GM23248 (cell line): Measurements from ENCODE around the gene KIF17. TPM values are rescaled to one million over a fixed set of nuclear protein-coding genes. Genes with fewer than 3 reads are reported as not detected.
A peak's percentile ranks its signal among the peaks of the same experiment; 100 is the strongest.

Experiments
- DNase-seq: peaks from one replicate; pipeline ENCODE4 v3.0.0-alpha.2; 2015
- H2AFZ ChIP-seq: fragments of 200-600 bp; sonication (generic); 2 replicates; pipeline ENCODE4 v1.6.1; 2016; ENCODE audit warnings: antibody characterized with exemption
- H3F3A ChIP-seq: fragments of 200-600 bp; sonication (generic); 2 replicates; pipeline ENCODE4 v1.6.1; 2016; ENCODE audit warnings: mild to moderate bottlenecking, antibody characterized with exemption, mixed run types; ENCODE audit not compliant: insufficient read depth
- H3K27ac ChIP-seq: fragments of 200-600 bp; sonication (generic); 2 replicates; pipeline ENCODE4 v1.5.1; 2016; ENCODE audit warnings: mild to moderate bottlenecking
- H3K27me3 ChIP-seq: fragments of 200-600 bp; sonication (generic); replicated peaks from 2 replicates; pipeline ENCODE4 v1.6.1; 2016; ENCODE audit warnings: mild to moderate bottlenecking; ENCODE audit not compliant: insufficient read depth
- H3K36me3 ChIP-seq: fragments of 200-600 bp; sonication (generic); 2 replicates; pipeline ENCODE4 v1.6.1; 2016; ENCODE audit warnings: low read depth, mild to moderate bottlenecking
- H3K4me1 ChIP-seq: fragments of 200-600 bp; sonication (generic); 2 replicates; pipeline ENCODE4 v1.6.1; 2016; ENCODE audit warnings: mild to moderate bottlenecking; ENCODE audit not compliant: insufficient read depth
- H3K4me2 ChIP-seq: fragments of 200-600 bp; sonication (generic); one replicate; pipeline ENCODE4 v1.6.1; 2016; ENCODE audit warnings: mild to moderate bottlenecking; ENCODE audit not compliant: unreplicated experiment
- H3K4me3 ChIP-seq: fragments of 200-600 bp; sonication (generic); 2 replicates; pipeline ENCODE4 v1.5.1; 2016; ENCODE audit warnings: mild to moderate bottlenecking
- H3K79me2 ChIP-seq: fragments of 200-600 bp; sonication (generic); 2 replicates; pipeline ENCODE4 v1.6.1; 2016; ENCODE audit warnings: mild to moderate bottlenecking; ENCODE audit not compliant: insufficient read depth
- H3K9ac ChIP-seq: fragments of 200-600 bp; sonication (generic); 2 replicates; pipeline ENCODE4 v1.6.1; 2016; ENCODE audit warnings: mild to moderate bottlenecking
- H3K9me2 ChIP-seq: fragments of 200-600 bp; sonication (generic); 2 replicates; pipeline ENCODE4 v1.6.1; 2016; ENCODE audit warnings: mixed run types, mild to moderate bottlenecking, moderate library complexity; ENCODE audit not compliant: insufficient read depth
- H3K9me3 ChIP-seq: fragments of 200-600 bp; sonication (generic); one replicate; pipeline ENCODE4 v1.6.1; 2017; ENCODE audit warnings: low read depth
- H4K20me1 ChIP-seq: fragments of 200-600 bp; sonication (generic); 2 replicates; pipeline ENCODE4 v1.6.0; 2016; ENCODE audit not compliant: insufficient read depth
- EZH2 ChIP-seq: fragments of 200-600 bp; sonication (generic); IDR thresholded peaks from 2 replicates; pipeline ENCODE4 v1.6.1; 2018; ENCODE audit warnings: antibody characterized with exemption, mild to moderate bottlenecking; ENCODE audit not compliant: insufficient read depth, poor library complexity, severe bottlenecking
- EZH2phosphoT487 ChIP-seq: fragments of 200-600 bp; sonication (generic); IDR thresholded peaks from 2 replicates; pipeline ENCODE4 v1.6.1; 2018; ENCODE audit warnings: antibody characterized with exemption, moderate library complexity, mild to moderate bottlenecking, low read depth; ENCODE audit not compliant: insufficient read depth
- WGBS, 2 experiments: methylation state at CpG; one replicate each; pipeline ENCODE4 v1.1.6; 2015 to 2017; ENCODE audit warnings: low lambda C conversion rate in 2 of 2, low coverage in 1 of 2; ENCODE audit errors: missing lambda C conversion rate in 2 of 2; 5-methylcytosine and 5-hydroxymethylcytosine counted together
- in situ Hi-C: fragments of 300-500 bp; cut with MboI; formaldehyde crosslinking; loops from 2 replicates; pipeline ENCODE4 v1.15.0; 2020
- polyA plus RNA-seq: library from polyadenylated mRNA; unstranded; fragments of >200 nt; fragmentation: Nextera tagmentation; extraction: Ambion mirVana; gene quantifications from 2 replicates; pipeline ENCODE4 v1.2.1, GENCODE V29; 2016
- total RNA-seq: library from RNA; depleted of rRNA; stranded (reverse); fragments of >200 nt; shearing (Covaris generic); gene quantifications from 2 replicates; pipeline ENCODE4 v1.2.3, GENCODE V29; 2014

The KIF17 gene
- total and polyA plus RNA-seq, 2 experiments from 2014 or later: 0.11 to 0.31 TPM

DNA sequence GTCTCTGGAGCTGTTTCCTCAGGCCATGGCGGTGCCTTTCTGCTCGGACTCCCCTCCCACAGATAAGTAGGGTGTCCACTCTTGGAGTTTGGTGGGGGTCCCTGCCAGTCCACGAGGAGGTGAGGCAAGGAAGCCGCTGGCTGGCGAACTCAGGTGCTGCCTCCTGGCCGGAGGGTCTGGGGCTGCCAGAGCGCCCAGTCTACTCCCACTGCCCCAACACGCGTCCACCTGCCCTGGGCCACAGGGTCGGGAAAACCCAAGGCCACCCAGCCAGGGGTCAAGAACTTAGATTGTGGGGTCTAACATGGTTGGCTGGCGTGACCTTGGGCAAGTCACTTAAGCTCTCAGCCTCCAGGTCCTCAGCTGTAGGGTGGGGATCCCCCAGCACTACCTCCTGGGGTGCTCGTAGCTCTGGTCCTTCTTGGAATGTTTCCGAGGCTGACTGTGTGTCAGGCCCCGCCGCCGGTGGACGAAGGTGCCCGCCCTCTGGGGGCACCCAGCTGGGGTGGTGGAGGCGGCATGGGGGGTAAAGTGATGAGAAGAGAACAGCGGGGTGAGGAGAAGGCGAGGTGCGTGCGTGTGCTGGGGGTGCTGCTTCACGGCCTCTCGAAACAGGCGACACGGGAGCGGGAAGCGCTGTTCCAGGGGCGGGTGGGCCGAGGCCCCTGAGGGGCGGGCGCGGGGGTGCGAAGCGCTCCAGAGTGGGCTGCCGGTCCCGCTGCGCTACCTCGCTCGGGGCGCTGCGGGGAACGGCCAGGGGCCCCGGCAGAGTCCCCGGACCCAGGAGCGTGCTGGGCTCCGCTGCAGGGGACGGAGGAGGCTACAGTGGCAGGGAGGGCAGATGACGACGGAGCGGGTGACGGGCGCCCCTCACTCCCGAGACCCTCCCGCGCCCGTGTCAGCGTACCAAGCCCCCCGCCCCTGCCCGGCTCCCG lies 13.5 kb upstream of the KIF17 start:
- Histone ChIP-seq H3K4me1 (peaks cover 8% of the 10 kb centered on the region; the same call in 1 of the 2 replicates), H3K27me3 (peaks cover 17% of the 10 kb centered on the region), H3K27ac (no peak overlapping the region), H3K9ac (peak overlapping the region; percentile 73), H3K9me3 (no peaks in the 10 kb centered on the region), H3K4me2 (peak overlapping the region; percentile 81), H2AFZ (peak overlapping the region; percentile 67; the same call in 1 of the 2 replicates), H3K9me2 (no peaks in the 10 kb centered on the region), H3K36me3 (no peaks in the 10 kb centered on the region), H3K79me2 (no peaks in the 10 kb centered on the region), H3F3A (peaks cover 11% of the 10 kb centered on the region), H4K20me1 (no peaks in the 10 kb centered on the region), H3K4me3 (peak overlapping the region; percentile 72)
- 20 to 38% methylated on average over 30 to 53 of the region's 62 CpGs for WGBS, 2 experiments
- peak; percentile 37 for DNase-seq
- in situ Hi-C loops: no loop called here
- TF ChIP-seq EZH2 (no peak), EZH2phosphoT487 (no peak)

- H4K20me1 ChIP-seq: no peaks in the 10 kb centered on the region
- no peak overlapping the region for H2AFZ ChIP-seq
- peaks cover 17% of the 10 kb centered on the region for H3K27me3 ChIP-seq
- H3K79me2 ChIP-seq: no peaks in the 10 kb centered on the region
- H3F3A ChIP-seq: peaks cover 11% of the 10 kb centered on the region
- H3K9ac ChIP-seq: no peak overlapping the region
- H3K4me3 ChIP-seq: no peak overlapping the region
- H3K9me2 ChIP-seq: no peaks in the 10 kb centered on the region
- peaks cover 8% of the 10 kb centered on the region; the same call in 1 of the 2 replicates for H3K4me1 ChIP-seq
- no peak overlapping the region for H3K27ac ChIP-seq
- in situ Hi-C loops: no loop called here
- no peak for DNase-seq
- no peaks in the 10 kb centered on the region for H3K36me3 ChIP-seq
- TF ChIP-seq EZH2 (no peak), EZH2phosphoT487 (no peak)
- H3K9me3 ChIP-seq: no peaks in the 10 kb centered on the region
- no peak overlapping the region for H3K4me2 ChIP-seq
- 66 to 75% methylated on average over 4 of the region's 4 CpGs for WGBS, 2 experiments
These were observed 12.9 kb upstream of the KIF17 start for GRCh38 chr1:20730690-20731056.

GRCh38 chr1:20729990-20730689 lies 12.3 kb upstream of the KIF17 start:
- no peak overlapping the region for H3K27ac ChIP-seq
- H2AFZ ChIP-seq: no peak overlapping the region
- no peak overlapping the region for H3K4me2 ChIP-seq
- H3K36me3 ChIP-seq: no peaks in the 10 kb centered on the region
- TF ChIP-seq EZH2 (no peak), EZH2phosphoT487 (no peak)
- in situ Hi-C loops: no loop called here
- no peak overlapping the region for H3K4me3 ChIP-seq
- H3F3A ChIP-seq: peaks cover 11% of the 10 kb centered on the region
- peaks cover 17% of the 10 kb centered on the region for H3K27me3 ChIP-seq
- no peak overlapping the region for H3K9ac ChIP-seq
- WGBS, 2 experiments: 21 to 33% methylated on average over 12 to 19 of the region's 19 CpGs
- no peak for DNase-seq
- peaks cover 8% of the 10 kb centered on the region; the same call in 1 of the 2 replicates for H3K4me1 ChIP-seq
- no peaks in the 10 kb centered on the region for H4K20me1 ChIP-seq
- H3K79me2 ChIP-seq: no peaks in the 10 kb centered on the region
- no peaks in the 10 kb centered on the region for H3K9me3 ChIP-seq
- H3K9me2 ChIP-seq: no peaks in the 10 kb centered on the region

- no peak overlapping the region for H3K27ac ChIP-seq
- no peak overlapping the region for H3K9ac ChIP-seq
- in situ Hi-C loops: no loop called here
- no peak overlapping the region for H2AFZ ChIP-seq
- H3F3A ChIP-seq: peaks cover 11% of the 10 kb centered on the region
- peaks cover 17% of the 10 kb centered on the region for H3K27me3 ChIP-seq
- no peak for DNase-seq
- no peaks in the 10 kb centered on the region for H3K36me3 ChIP-seq
- H3K4me2 ChIP-seq: no peak overlapping the region
- no peaks in the 10 kb centered on the region for H3K9me2 ChIP-seq
- no peak for TF ChIP-seq EZH2phosphoT487
- no peak for TF ChIP-seq EZH2
- peaks cover 8% of the 10 kb centered on the region; the same call in 1 of the 2 replicates for H3K4me1 ChIP-seq
- no peaks in the 10 kb centered on the region for H4K20me1 ChIP-seq
- H3K4me3 ChIP-seq: no peak overlapping the region
- no peaks in the 10 kb centered on the region for H3K79me2 ChIP-seq
- no peaks in the 10 kb centered on the region for H3K9me3 ChIP-seq
- 58 to 63% methylated on average over 13 to 14 of the region's 14 CpGs for WGBS, 2 experiments
These were observed 11.5 kb upstream of the KIF17 start for GRCh38 chr1:20729155-20729931.
